Mucosa of stomach (tissue), 1 donor: Measurements from ENCODE around the gene OCA2.
"Not testable (repeated sequence)": the region's sequence is repeated elsewhere in the genome, so short reads cannot be mapped to it uniquely, and the experiment has no call there.

ENCODE experiments used
- H3K27me3 ChIP-seq: one replicate; pipeline ENCODE4 v1.7.0; 2013; ENCODE audit warnings: mild to moderate bottlenecking, low read length; ENCODE audit not compliant: control insufficient read depth, insufficient read depth
- H3K36me3 ChIP-seq: one replicate; pipeline ENCODE4 v1.7.0; 2013; ENCODE audit warnings: low read length; ENCODE audit not compliant: control insufficient read depth, insufficient read depth
- H3K4me1 ChIP-seq: one replicate; pipeline ENCODE4 v1.7.0; 2013; ENCODE audit warnings: mild to moderate bottlenecking, low read length; ENCODE audit not compliant: control insufficient read depth, insufficient read depth
- H3K4me3 ChIP-seq: one replicate; pipeline ENCODE4 v1.7.0; 2013; ENCODE audit warnings: low read length
- H3K9ac ChIP-seq: one replicate; pipeline ENCODE4 v1.7.0; 2013; ENCODE audit warnings: mild to moderate bottlenecking, low read length, moderate library complexity
- H3K9me3 ChIP-seq: one replicate; pipeline ENCODE4 v1.7.0; 2013; ENCODE audit warnings: mild to moderate bottlenecking, low read length, moderate library complexity; ENCODE audit not compliant: control insufficient read depth
- donor health status: Pancreatic carcinoma.

The OCA2 gene

GRCh38 chr15:28098766-28099554 is at the start of gene OCA2:
Gene OCA2, minus strand, starts transcription at chr15:28099315. Its CDS starts 17,441 bp downstream, at chr15:28081874.
- Histone ChIP-seq H3K4me3 (no peak within 1 kb of the TSS), H3K27me3 (peaks cover 64% of the 10 kb centered on the region), H3K9ac (no peak within 1 kb of the TSS)

GRCh38 chr15:28147801-28148200 is 48.7 kb upstream of the OCA2 start:
- H3K36me3 ChIP-seq, result no peaks in the 10 kb centered on the region
- no peak overlapping the region for H3K4me3 ChIP-seq
- H3K4me1 ChIP-seq, result no peaks in the 10 kb centered on the region
- no peaks in the 10 kb centered on the region for H3K9me3 ChIP-seq
- H3K9ac ChIP-seq, result no peak overlapping the region
- no peaks in the 10 kb centered on the region for H3K27me3 ChIP-seq

More at GRCh38 chr15:28098766-28099554, at the start of gene OCA2:
- no peaks in the 10 kb centered on the region for H3K9me3 ChIP-seq
- H3K36me3 ChIP-seq, result no peaks in the 10 kb centered on the region
- peaks cover 34% of the 10 kb centered on the region for H3K4me1 ChIP-seq

GRCh38 chr15:28145419-28145818 is 46.3 kb upstream of the OCA2 start:
- H3K4me3 ChIP-seq, H3K9me3 ChIP-seq, H3K9ac ChIP-seq, H3K36me3 ChIP-seq, H3K4me1 ChIP-seq, H3K27me3 ChIP-seq: not testable (repeated sequence)

- no peak overlapping the region for H3K9ac ChIP-seq
- H3K9me3 ChIP-seq, result no peaks in the 10 kb centered on the region
- H3K36me3 ChIP-seq, result no peaks in the 10 kb centered on the region
- no peaks in the 10 kb centered on the region for H3K27me3 ChIP-seq
- H3K4me1 ChIP-seq, result no peaks in the 10 kb centered on the region
- no peak overlapping the region for H3K4me3 ChIP-seq
Observed at GRCh38 chr15:28140062-28140461, 40.9 kb upstream of the OCA2 start.

GRCh38 chr15:28137408-28138039 is 38.4 kb upstream of the OCA2 start:
- H3K9me3 ChIP-seq, H3K4me1 ChIP-seq, H3K9ac ChIP-seq, H3K4me3 ChIP-seq, H3K36me3 ChIP-seq, H3K27me3 ChIP-seq: not testable (repeated sequence)

- H3K36me3 ChIP-seq, H3K4me3 ChIP-seq, H3K27me3 ChIP-seq, H3K4me1 ChIP-seq, H3K9me3 ChIP-seq, H3K9ac ChIP-seq: not testable (repeated sequence)
Observed at GRCh38 chr15:28136236-28136904, 37.3 kb upstream of the OCA2 start.

- Histone ChIP-seq H3K9ac (no peak overlapping the region), H3K9me3 (no peaks in the 10 kb centered on the region), H3K36me3 (peaks cover 3% of the 10 kb centered on the region), H3K4me3 (no peak overlapping the region), H3K4me1 (no peaks in the 10 kb centered on the region), H3K27me3 (no peaks in the 10 kb centered on the region)
Observed at GRCh38 chr15:28133281-28133680, 34.2 kb upstream of the OCA2 start.

GRCh38 chr15:28132524-28133275 is 33.6 kb upstream of the OCA2 start:
- Histone ChIP-seq H3K27me3 (no peaks in the 10 kb centered on the region), H3K9me3 (no peaks in the 10 kb centered on the region), H3K36me3 (peaks cover 3% of the 10 kb centered on the region), H3K9ac (no peak overlapping the region), H3K4me1 (no peaks in the 10 kb centered on the region), H3K4me3 (no peak overlapping the region)

- H3K4me1 ChIP-seq, result no peaks in the 10 kb centered on the region
- H3K9me3 ChIP-seq, result no peaks in the 10 kb centered on the region
- no peak overlapping the region for H3K9ac ChIP-seq
- H3K36me3 ChIP-seq, result peaks cover 3% of the 10 kb centered on the region
- H3K27me3 ChIP-seq, result no peaks in the 10 kb centered on the region
- no peak overlapping the region for H3K4me3 ChIP-seq
Observed at GRCh38 chr15:28131946-28132345, 32.8 kb upstream of the OCA2 start.

GRCh38 chr15:28131400-28131799 is 32.3 kb upstream of the OCA2 start:
- H3K36me3 ChIP-seq, result peaks cover 3% of the 10 kb centered on the region
- H3K4me3 ChIP-seq, result no peak overlapping the region

GRCh38 chr15:28130651-28131050 is 31.5 kb upstream of the OCA2 start:
- Histone ChIP-seq H3K9me3 (no peaks in the 10 kb centered on the region), H3K36me3 (peaks cover 3% of the 10 kb centered on the region), H3K4me3 (no peak overlapping the region), H3K9ac (no peak overlapping the region), H3K4me1 (no peaks in the 10 kb centered on the region), H3K27me3 (no peaks in the 10 kb centered on the region)

More at GRCh38 chr15:28131400-28131799, 32.3 kb upstream of the OCA2 start:
- Histone ChIP-seq H3K9me3 (no peaks in the 10 kb centered on the region), H3K9ac (no peak overlapping the region), H3K27me3 (no peaks in the 10 kb centered on the region), H3K4me1 (no peaks in the 10 kb centered on the region)
